Cardiac fibroblast (primary cell): ENCODE data around the gene PRKN.
"Not testable (repeated sequence)": the region's sequence is repeated elsewhere in the genome, so short reads cannot be mapped to it uniquely, and the experiment has no call there.

Experiments
- DNase-seq, 2 donors: peaks; one replicate each; pipeline versions ENCODE4 v3.0.0 to v3.0.0-alpha.2; 2010; ENCODE audit warnings: low read depth in 2 of 2
- H3K4me3 ChIP-seq, 2 donors: replicated peaks in 1 of 2; 1 replicate in 1 of 2; 2 replicates in 1 of 2; pipeline ENCODE4 v1.5.1; 2011; ENCODE audit warnings: low read depth in 2 of 2, low read length in 2 of 2, mild to moderate bottlenecking in 2 of 2, moderate library complexity in 1 of 2
- TF ChIP-seq, protein P1 (sequence below): IDR thresholded peaks from one replicate; pipeline ENCODE4 v1.5.1; 2011; ENCODE audit warnings: low read depth, mild to moderate bottlenecking, low read length, inconsistent platforms

The PRKN gene

DNA sequence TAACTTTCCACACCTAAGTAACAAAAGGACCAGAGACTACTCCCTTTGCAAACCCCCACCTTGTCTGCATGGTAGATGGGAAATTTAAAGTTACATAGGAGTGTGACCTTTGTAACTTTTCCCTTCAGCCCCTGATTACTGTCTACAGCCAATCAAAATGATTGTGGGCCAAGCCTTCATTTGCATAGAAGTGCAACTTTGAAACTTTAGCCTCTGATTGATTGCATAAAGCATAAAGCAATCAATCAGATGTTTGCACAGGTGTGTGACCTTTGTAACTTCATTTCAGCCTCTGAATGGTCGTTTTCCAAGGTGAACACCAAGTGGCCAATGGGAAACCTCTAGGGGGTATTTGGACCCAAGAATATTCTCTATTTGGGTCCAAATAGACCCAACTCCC, 46.1 kb downstream of the PRKN start:
- DNase-seq, result no peak
- no peak overlapping the region for H3K4me3 ChIP-seq
- TF ChIP-seq, protein P1, sequence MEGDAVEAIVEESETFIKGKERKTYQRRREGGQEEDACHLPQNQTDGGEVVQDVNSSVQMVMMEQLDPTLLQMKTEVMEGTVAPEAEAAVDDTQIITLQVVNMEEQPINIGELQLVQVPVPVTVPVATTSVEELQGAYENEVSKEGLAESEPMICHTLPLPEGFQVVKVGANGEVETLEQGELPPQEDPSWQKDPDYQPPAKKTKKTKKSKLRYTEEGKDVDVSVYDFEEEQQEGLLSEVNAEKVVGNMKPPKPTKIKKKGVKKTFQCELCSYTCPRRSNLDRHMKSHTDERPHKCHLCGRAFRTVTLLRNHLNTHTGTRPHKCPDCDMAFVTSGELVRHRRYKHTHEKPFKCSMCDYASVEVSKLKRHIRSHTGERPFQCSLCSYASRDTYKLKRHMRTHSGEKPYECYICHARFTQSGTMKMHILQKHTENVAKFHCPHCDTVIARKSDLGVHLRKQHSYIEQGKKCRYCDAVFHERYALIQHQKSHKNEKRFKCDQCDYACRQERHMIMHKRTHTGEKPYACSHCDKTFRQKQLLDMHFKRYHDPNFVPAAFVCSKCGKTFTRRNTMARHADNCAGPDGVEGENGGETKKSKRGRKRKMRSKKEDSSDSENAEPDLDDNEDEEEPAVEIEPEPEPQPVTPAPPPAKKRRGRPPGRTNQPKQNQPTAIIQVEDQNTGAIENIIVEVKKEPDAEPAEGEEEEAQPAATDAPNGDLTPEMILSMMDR, result no peak

- no peak overlapping the region for H3K4me3 ChIP-seq
- no peak for DNase-seq
- TF ChIP-seq, protein P1, result no peak
Measured at GRCh38 chr6:162680871-162681270, 46.7 kb downstream of the PRKN start.

- no peak for DNase-seq
- TF ChIP-seq, protein P1, result no peak
- H3K4me3 ChIP-seq, result no peak overlapping the region
Measured at GRCh38 chr6:162680367-162680766, 47.2 kb downstream of the PRKN start.

GRCh38 chr6:162679681-162680080, 47.9 kb downstream of the PRKN start:
- H3K4me3 ChIP-seq, result no peak overlapping the region
- TF ChIP-seq, protein P1, result no peak

GRCh38 chr6:162678896-162679295, 48.7 kb downstream of the PRKN start:
- DNase-seq, H3K4me3 ChIP-seq: not testable (repeated sequence)

More at GRCh38 chr6:162679681-162680080, 47.9 kb downstream of the PRKN start:
- no peak for DNase-seq

GRCh38 chr6:162675503-162675902, 52.1 kb downstream of the PRKN start:
- no peak for DNase-seq
- H3K4me3 ChIP-seq, result no peak overlapping the region

DNA sequence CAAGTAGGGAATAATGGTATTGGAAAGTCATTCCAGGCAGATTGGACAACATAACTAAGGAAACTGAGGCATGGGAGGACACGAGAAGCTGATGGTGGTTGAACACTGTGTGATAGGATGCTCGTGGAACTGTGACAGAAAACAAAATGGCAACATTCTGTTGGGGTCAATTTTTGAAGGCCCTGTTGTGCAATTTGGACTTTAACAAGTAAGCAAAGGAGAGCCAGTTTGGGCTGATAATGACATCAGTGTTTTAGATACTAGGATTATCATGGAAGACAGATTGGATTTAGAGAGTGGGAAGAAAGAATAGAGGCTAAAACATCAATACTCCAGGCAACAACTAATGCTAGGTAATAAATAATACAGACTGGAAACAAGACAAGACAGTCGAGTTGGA, 53.1 kb downstream of the PRKN start:
- no peak overlapping the region for H3K4me3 ChIP-seq
- DNase-seq, result no peak
- TF ChIP-seq, protein P1, result no peak

More at GRCh38 chr6:162675503-162675902, 52.1 kb downstream of the PRKN start:
- TF ChIP-seq, protein P1, result no peak
